Activated naive CD4-positive, alpha-beta T cell treated with anti-CD3 and anti-CD28 coated beads, Interleukin-2, amount 50 U/mL, for 72 hours (primary cell): ENCODE data around the gene SDE2. TPM values are rescaled to one million over a fixed set of nuclear protein-coding genes. Genes with fewer than 3 reads are reported as not detected.

Experiments
- ATAC-seq, 2 donors: fragments of 150-1000 bp; cut with Tn5 transposase; 2 replicates each; pipeline ENCODE4 v1.10.0; 2021; ENCODE audit warnings: mild to moderate bottlenecking in 2 of 2, moderate library complexity in 2 of 2
- DNase-seq, 2 donors: peaks; one replicate each; pipeline ENCODE4 v3.0.0; 2021 to 2022; ENCODE audit warnings: low spot score in 2 of 2
- H3K27ac Mint-ChIP-seq, 2 donors: one replicate each; pipeline ENCODE4 v1.8.0; 2022; ENCODE audit warnings: mild to moderate bottlenecking in 2 of 2, mixed read lengths in 2 of 2
- H3K36me3 Mint-ChIP-seq, 2 donors: one replicate each; pipeline ENCODE4 v1.8.0; 2022; ENCODE audit warnings: mixed read lengths in 2 of 2
- H3K9me3 Mint-ChIP-seq, 2 donors: one replicate each; pipeline ENCODE4 v1.8.0; 2022; ENCODE audit warnings: mixed read lengths in 2 of 2
- total RNA-seq, 2 donors: library from RNA; stranded (reverse); gene quantifications; one replicate each; pipeline ENCODE4 v1.2.3, GENCODE V29; 2022

The SDE2 gene
- 10 to 100 TPM; 15.9 to 29.6 TPM for total RNA-seq

DNA sequence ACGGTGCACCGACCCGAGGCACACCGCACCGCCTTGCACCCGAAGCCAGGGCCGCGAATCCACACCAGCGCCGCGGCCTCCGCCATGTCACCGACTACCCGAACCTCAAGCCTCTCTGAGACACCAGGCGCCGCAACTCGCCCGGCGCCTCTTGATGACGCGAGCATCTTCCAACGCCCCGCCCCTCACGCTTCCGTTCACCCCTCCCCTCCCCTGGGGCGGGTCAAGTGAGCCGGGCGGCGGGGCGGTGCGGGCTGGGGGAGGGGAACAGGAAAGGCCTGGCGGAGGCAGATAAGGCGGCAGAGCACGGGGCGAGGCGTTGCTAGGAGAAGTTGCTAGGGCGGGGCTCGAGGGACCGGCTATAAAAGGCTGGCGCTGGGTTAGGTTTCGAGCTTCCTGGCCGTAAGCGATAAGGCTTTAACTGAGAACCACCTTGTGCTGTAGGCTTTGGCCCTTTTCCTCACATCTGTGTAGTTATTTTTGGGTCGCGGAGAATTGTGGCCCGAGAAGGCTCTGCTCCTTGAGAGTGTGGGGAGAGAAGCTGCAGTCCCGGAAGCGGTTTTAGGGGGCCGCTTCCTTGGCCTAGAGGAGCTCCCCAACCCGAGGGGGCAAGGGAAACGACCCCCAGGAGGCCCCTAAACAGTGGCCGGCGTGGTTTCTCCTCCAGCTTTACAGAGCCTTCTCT lies at the start of gene SDE2:
Gene SDE2 (minus strand): TSS at position 117 of the 685 bp plus-strand sequence. CDS start 31 bp downstream, at position 86.
- Mint-ChIP-seq H3K9me3 (peaks cover 4 to 6% of the 10 kb centered on the region in 2 donors), H3K27ac (peak within 1 kb of the TSS; percentile 96 to 100), H3K36me3 (peaks cover 21 to 25% of the 10 kb centered on the region in 2 donors)
- ATAC-seq, result peak; percentile 81 to 94
- DNase-seq, result peak; percentile 99

DNA sequence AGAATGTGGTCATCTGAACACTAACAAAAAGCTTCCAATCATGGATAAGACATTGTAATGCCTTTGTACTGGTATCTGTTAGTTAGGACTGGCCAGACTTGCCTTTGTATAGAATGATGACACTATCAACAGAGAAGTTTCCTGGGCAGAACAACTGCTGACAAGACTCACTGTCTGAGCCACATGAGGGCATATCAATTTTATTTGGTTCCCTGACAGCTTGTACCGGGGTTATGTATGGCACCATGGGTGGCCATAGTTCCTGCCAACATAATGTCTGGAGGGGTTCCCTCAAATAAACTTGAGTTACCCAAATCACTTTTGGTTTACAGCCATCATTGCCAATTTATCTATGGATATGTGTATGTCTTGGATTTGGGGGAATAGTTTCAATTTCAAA lies 49.7 kb upstream of the SDE2 start:
- Mint-ChIP-seq H3K27ac (no peak overlapping the region), H3K9me3 (no peaks in the 10 kb centered on the region), H3K36me3 (peaks cover 0 to 3% of the 10 kb centered on the region in 2 donors)
- ATAC-seq (no peak), DNase-seq (no peak)

DNA sequence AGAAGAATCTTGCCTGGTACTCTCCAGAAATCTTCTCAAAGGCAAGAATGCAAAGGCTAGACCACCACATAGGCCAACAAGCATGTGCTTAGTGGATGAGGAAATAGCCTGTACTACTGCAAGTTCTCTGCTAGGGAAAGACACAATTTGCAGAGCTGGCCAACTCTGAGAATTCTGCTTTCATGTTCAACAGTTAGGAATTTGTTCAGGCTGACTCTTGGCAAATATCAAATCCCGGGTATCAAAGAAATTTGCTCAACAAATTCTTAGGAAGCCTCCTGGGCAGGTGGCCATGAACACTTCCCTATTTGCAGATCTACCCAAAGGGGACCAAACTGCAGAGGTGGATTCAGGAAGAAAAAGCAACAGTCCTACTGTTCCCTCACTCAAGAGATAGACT lies 48.4 kb upstream of the SDE2 start:
- Mint-ChIP-seq H3K36me3 (peaks cover 0 to 4% of the 10 kb centered on the region in 2 donors), H3K27ac (no peak overlapping the region), H3K9me3 (no peaks in the 10 kb centered on the region)
- no peak for DNase-seq
- no peak for ATAC-seq

DNA sequence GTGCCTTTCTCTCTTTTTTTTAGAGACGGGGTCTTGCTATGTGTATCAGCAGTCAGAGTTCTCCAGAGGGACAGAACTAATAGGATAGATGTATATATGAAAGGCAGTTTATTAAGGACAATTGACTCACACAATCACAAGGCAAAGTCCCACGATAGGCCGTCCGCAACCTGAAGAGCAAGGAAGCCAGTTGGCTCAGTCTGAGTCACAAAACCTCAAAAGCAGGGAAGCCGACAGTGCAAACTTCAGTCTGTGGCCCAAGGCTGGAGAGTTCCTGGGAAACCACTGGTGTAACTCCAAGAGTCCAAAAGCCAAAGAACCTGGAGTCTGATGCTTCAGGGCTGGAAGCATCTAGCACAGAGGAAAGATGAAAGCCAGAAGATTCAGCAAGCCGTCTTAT lies 47.1 kb upstream of the SDE2 start:
- DNase-seq, result no peak
- Mint-ChIP-seq H3K27ac (no peak overlapping the region), H3K36me3 (peaks cover 0 to 4% of the 10 kb centered on the region in 2 donors), H3K9me3 (no peaks in the 10 kb centered on the region)
- ATAC-seq, result no peak

DNA sequence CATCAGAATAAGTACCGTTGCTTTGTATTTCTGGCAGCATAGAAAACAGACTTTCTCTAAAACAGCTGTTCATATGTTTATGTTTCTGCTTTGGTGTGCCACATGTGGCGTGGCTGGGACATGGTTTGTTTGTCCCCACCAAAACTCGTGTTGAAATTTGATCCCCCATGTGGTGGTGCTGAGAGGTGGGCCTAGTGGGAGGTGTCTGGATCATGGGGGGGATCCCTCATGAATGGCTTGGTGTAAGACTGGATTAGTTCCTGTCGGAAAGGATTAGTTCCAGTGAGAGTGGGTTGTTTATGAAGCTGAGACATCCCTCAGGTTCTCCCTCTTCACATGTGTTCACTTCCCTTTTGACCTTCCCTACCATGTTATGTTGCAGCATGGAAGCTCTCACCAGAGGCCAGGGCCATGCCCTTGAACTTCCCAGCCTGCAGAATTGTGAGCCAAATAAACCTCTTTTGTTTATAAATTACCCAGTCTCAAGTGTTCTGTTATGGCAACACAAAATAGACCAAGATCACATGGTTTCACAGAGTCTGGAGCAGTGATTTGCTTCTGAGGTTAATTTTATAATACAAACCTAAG lies 45.5 kb upstream of the SDE2 start:
- H3K36me3 Mint-ChIP-seq, result peaks cover 0 to 4% of the 10 kb centered on the region in 2 donors
- no peak overlapping the region for H3K27ac Mint-ChIP-seq
- no peak for DNase-seq
- no peak for ATAC-seq
- H3K9me3 Mint-ChIP-seq, result no peaks in the 10 kb centered on the region

DNA sequence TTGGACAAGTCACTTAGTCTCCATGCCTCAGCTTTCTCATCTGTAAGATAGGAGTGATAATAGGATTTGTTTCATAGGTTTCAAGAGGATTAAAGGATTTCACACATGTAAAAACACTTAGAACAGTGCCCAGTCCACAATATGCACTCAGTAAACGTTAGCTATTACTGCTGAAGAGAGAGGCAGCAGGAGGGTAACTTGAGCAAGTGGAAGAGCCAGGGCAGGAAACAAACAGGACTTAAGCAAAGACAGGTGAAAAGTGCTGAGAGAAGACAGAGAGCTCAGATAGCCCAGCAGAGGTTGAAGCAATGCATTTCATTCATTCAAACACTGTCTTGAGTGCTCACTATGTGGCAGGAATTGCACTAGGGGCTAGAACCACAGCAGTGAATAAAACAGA lies 42.3 kb upstream of the SDE2 start:
- no peak overlapping the region for H3K27ac Mint-ChIP-seq
- DNase-seq (no peak), ATAC-seq (no peak)
- H3K9me3 Mint-ChIP-seq, result no peaks in the 10 kb centered on the region
- H3K36me3 Mint-ChIP-seq, result peaks cover 0 to 4% of the 10 kb centered on the region in 2 donors

DNA sequence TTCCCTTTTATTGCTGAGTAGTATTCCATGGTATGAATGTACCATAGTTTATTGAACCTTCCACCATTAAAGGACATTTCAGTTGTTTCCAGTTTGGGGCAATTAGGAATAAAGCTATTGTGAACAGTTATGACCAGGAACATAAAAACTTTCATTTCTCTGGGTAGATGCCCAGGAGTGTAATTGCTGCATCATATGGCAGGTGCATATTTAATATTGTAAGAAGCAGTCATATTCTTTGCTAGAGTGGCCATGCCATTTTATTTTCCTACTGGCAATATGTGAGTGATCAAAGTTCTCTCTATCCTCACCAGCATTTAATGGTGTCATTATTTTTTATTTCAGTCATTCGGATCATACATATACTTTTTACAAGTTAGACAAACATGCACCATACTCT lies 39.5 kb upstream of the SDE2 start:
- H3K9me3 Mint-ChIP-seq, result no peaks in the 10 kb centered on the region
- DNase-seq (no peak), ATAC-seq (no peak)
- H3K27ac Mint-ChIP-seq, result no peak overlapping the region
- no peaks in the 10 kb centered on the region for H3K36me3 Mint-ChIP-seq

DNA sequence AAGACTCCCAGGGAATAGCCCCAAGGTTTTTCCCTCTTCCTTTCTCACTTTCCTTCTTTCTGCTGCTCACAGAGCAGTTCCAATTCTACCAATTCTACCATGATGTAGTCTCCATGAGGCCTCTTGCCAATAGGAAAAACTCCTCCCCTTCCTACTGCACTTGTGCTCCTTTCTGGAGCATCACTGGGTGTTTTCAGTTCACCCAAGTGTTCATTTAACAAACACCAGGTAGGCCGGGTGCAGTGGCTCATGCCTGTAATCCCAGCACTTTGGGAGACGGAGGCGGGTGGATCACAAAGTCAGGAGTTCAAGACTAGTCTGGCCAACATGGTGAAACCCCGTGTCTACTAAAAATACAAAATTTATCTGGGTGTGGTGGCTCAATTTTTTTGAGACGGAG lies 36.8 kb upstream of the SDE2 start:
- DNase-seq (no peak), ATAC-seq (no peak)
- H3K9me3 Mint-ChIP-seq, result no peaks in the 10 kb centered on the region
- H3K36me3 Mint-ChIP-seq, result no peaks in the 10 kb centered on the region
- H3K27ac Mint-ChIP-seq, result no peak overlapping the region

DNA sequence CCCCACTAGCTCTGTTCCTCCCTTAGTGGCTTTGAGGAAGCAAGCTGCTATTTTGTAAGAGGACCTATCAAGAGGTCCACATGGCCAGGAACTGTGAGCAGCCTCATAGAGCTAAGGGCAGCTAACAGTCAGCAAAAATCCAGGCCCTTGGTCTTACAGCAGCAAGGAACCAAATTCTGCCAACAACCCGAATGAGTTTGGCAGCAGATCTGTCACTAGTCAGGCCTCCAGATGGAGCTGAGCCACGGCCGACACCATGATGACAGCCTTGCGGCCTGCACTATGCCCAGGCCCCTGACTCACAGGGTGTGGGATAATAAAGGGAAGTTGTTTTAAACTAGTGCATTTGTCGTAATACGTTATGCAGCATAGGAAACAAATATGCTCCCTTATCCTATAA lies 35.3 kb upstream of the SDE2 start:
- H3K27ac Mint-ChIP-seq, result no peak overlapping the region
- H3K36me3 Mint-ChIP-seq, result no peaks in the 10 kb centered on the region
- no peak for DNase-seq
- no peak for ATAC-seq
- no peaks in the 10 kb centered on the region for H3K9me3 Mint-ChIP-seq

DNA sequence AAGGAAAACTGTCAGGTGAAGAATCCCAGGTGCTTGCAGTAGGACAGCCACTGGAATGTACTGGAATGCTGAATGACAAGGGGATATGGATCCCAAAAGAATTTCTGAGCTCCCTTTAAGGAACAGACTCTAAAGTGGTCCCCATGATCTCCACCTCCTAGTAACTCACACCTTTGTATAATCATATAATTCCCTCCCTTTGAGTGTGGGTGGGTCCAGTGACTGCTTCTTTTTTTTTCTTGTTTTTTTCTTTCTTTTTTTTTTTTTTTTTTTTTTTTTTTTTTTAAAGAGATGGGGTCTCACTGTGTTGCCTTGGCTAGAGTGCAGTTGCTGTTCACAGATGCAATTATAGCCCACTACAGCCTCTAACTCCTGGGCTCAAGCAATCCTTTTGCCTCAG lies 34.8 kb upstream of the SDE2 start:
- DNase-seq, result no peak
- no peak for ATAC-seq
- no peaks in the 10 kb centered on the region for H3K36me3 Mint-ChIP-seq
- no peak overlapping the region for H3K27ac Mint-ChIP-seq
- H3K9me3 Mint-ChIP-seq, result no peaks in the 10 kb centered on the region

DNA sequence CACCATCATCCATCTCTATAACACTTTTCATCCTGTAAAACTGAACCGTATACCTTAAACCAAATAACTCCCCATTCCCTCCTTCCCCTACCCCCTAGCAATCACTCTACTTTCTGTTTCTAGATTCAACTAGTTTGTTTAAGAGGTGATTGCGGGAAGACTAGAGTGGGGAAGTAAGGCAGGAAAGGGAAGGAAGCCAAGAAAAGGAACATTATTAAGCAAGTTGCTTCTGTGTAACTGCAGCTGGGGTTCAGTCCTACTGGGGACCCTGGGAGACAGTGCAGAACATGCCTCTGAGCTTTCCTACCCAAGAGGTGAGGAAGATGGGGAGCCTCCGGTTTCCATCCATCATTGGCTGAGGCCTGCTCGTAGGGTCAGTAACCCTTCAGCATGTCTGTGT lies 34.4 kb upstream of the SDE2 start:
- Mint-ChIP-seq H3K36me3 (no peaks in the 10 kb centered on the region), H3K27ac (no peak overlapping the region), H3K9me3 (no peaks in the 10 kb centered on the region)
- DNase-seq (no peak), ATAC-seq (no peak)

DNA sequence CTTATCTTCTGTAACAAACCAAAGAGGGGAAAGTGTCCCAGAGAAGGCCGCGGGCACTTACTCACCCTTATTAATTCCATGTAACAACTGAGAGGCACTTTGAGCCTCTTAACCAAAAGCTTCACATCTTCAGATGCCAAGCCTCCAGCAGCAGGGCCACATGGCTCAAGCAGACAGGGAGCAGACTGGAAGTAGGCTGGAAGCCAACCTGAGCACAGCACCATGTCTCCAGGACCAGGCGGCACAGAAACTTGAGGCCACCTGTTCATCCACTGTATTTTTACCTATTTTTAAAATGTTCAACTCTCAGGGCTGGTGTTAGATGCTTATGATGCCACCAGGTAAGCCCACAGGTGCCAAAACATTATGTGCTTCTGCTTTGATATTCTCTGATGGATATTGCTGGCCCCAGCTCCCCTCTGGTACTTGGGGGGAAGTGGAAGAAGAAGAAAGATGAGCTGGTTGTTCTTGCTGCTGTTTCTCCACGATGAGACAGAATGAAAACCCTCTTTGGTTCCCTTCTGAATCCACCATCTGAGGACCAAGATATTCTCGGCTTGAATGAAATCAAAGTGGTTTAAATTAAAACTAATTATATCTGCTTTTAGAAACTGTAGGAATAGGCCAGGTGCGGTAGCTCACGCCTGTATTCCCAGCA lies 30.6 kb upstream of the SDE2 start:
- DNase-seq (no peak), ATAC-seq (no peak)
- no peaks in the 10 kb centered on the region for H3K36me3 Mint-ChIP-seq
- H3K9me3 Mint-ChIP-seq, result no peaks in the 10 kb centered on the region
- H3K27ac Mint-ChIP-seq, result no peak overlapping the region

DNA sequence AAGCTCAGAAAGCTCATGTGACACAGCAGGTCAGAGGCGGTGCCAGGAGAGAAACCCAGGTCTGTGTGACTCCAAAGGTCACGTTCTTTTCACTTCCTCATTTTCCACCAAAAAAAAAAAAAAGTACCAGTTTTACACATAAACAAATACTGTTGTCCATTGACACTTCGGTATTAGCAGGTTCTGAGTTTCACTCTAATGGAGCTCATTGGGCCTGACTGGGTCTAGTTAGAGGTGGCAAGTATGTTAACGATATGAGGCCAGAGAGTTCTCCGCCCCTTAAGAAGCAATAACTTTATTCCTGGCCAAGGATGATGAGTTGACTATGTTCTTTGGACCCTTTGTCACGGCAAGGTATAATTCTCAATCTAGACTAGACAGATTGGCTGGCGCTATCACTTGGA lies 30.0 kb upstream of the SDE2 start:
- no peak overlapping the region for H3K27ac Mint-ChIP-seq
- ATAC-seq (peak in 1 of 2 donors; percentile 43), DNase-seq (no peak)

DNA sequence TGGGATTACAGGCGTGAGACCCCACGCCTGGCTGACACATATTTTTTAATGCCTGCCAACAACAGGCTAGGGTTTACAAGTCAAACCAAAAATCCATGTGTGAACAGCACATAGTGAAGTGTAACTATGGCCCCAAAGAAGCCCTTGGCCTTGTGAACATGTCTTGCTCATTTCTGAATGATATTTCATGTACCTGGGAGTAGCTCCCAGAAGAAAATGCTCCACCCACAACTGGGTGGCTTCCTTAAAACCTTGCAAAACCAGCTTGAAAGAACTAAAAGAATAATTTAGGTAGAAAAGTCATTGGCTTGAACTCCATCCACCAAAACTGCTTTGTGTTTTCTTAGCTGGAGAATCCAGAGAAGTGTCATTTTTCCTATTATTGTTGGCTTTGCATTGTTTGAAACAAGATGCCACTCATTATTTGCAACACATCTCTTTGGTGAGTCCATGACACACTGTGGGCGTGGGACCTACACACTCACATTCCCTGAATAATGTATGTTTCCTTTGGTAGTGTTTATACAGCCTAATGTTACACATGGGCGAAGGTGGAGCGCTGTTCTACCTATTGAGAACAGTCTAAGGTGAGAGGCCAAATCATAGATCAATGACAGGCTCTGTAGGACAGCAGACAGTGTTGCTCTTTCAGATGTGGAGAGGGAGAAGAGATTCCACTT lies 28.5 kb upstream of the SDE2 start:
- ATAC-seq, result no peak
- no peaks in the 10 kb centered on the region for H3K9me3 Mint-ChIP-seq

More for the DNA sequence above, 30.0 kb upstream of the SDE2 start:
- Mint-ChIP-seq H3K36me3 (no peaks in the 10 kb centered on the region), H3K9me3 (no peaks in the 10 kb centered on the region)

DNA sequence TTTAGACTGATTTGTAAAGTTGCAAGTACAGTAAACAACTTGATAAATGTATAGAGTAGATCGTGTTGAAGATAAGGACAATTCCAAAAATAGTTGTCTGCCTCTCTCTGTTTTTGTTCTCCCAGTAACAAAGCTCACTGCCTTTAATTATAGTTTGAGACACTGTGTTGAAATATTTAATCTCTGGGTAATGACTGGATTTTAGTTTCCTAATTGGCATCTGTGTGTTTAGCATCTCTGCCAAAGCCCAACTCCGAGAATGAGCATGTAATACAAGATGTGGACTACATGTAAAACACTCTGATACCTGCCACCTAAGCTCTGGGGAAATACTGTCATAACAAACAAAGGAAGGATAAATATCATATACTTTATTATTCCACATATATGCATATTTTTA lies 27.7 kb upstream of the SDE2 start:
- DNase-seq (no peak), ATAC-seq (no peak)
- no peak overlapping the region for H3K27ac Mint-ChIP-seq
- no peaks in the 10 kb centered on the region for H3K36me3 Mint-ChIP-seq
- H3K9me3 Mint-ChIP-seq, result no peaks in the 10 kb centered on the region

More for the DNA sequence above, 28.5 kb upstream of the SDE2 start:
- no peaks in the 10 kb centered on the region for H3K36me3 Mint-ChIP-seq
- DNase-seq, result no peak
- no peak overlapping the region for H3K27ac Mint-ChIP-seq

DNA sequence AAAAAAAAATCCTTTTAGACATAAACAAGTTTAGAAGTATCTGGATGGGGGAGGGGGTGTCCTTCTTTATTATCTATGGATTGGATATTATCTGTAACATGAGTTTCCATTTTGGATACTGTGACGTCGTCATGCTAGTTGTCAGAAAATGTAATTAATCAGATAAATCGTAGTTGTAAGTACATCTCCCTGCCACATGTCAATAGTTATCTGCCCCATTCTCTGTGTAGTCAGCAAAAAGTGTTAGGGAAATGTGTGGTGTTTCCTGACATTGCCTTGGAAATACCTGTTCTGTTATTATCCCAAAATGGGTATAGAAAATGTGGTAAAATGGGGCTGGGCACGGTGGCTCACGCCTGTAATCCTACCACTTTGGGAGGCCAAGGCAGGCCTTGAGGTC lies 24.6 kb upstream of the SDE2 start:
- no peak for DNase-seq
- Mint-ChIP-seq H3K27ac (no peak overlapping the region), H3K9me3 (no peaks in the 10 kb centered on the region), H3K36me3 (no peaks in the 10 kb centered on the region)
- ATAC-seq, result no peak

DNA sequence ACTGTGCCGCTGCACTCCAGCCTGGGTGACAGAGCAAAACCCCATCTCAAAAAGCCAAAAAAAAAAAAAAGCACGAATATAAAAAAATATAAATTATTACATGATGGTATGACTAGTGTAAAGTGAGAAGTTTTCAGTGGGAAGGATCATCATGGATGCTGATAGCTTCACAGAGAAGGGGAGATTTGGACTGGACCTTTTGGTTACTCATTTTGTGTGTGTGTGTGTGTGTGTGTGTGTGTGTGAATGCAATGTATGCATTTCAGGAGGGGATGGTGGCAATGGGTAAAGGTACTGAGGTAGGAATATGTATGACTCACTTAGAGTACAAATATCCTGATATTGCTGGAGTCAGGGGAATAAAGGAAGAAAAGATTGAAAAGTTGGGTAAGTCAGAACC lies 22.7 kb upstream of the SDE2 start:
- Mint-ChIP-seq H3K9me3 (no peaks in the 10 kb centered on the region), H3K27ac (no peak overlapping the region), H3K36me3 (no peaks in the 10 kb centered on the region)
- ATAC-seq, result no peak
- no peak for DNase-seq
